NOMO-1 treated with DMSO at 0.1 percent for 48 hours (cell line): ENCODE results near the gene IST1.
"Not testable (repeated sequence)": the region's sequence is repeated elsewhere in the genome, so short reads cannot be mapped to it uniquely, and the experiment has no call there.

Experiments used
- DNase-seq: peaks from one replicate; lab custom pipeline; 2025; ENCODE audit not compliant: unreplicated experiment; lab: John Stamatoyannopoulos, UW

IST1 gene

GRCh38 chr16:71894921-71895678, at the start of gene IST1:
Gene IST1 (plus strand): TSS chr16:71895531. CDS start chr16:71915641, 20,110 bp downstream.
- peak; percentile 96 for DNase-seq

GRCh38 chr16:71845639-71846430, 49.5 kb upstream of the IST1 start, which contains the start of gene ATXN1L:
Gene ATXN1L (plus strand): TSS chr16:71845976. CDS start chr16:71849741, 3,765 bp downstream.
- DNase-seq = peak; percentile 86

DNA sequence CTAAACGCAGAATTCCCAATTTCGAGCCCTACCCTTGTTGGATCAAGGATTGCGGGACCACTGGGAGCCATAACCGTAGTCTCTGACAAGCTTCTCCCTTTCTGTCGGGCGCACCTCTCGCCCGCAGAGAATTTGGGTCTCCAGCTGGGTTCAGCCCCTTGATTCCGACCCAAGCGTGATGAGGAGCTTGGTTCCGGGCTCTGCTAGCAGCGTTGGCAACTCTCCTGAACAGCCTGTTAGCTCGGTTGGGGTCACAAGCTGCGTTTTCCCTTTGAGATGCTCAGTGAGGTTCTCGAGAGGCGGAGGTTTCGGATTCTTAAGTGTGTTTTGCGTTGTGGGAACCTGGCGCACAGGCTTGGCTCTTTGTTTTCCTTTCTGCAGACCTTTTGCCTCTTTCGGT, 48.9 kb upstream of the IST1 start:
- peak; percentile 7 for DNase-seq

- DNase-seq = no peak
Observed at GRCh38 chr16:71847096-71847495, 48.2 kb upstream of the IST1 start.

GRCh38 chr16:71848622-71849021, 46.7 kb upstream of the IST1 start:
- no peak for DNase-seq

GRCh38 chr16:71851746-71852145, 43.6 kb upstream of the IST1 start:
- no peak for DNase-seq

- no peak for DNase-seq
Observed at GRCh38 chr16:71852158-71852557, 43.2 kb upstream of the IST1 start.

DNA sequence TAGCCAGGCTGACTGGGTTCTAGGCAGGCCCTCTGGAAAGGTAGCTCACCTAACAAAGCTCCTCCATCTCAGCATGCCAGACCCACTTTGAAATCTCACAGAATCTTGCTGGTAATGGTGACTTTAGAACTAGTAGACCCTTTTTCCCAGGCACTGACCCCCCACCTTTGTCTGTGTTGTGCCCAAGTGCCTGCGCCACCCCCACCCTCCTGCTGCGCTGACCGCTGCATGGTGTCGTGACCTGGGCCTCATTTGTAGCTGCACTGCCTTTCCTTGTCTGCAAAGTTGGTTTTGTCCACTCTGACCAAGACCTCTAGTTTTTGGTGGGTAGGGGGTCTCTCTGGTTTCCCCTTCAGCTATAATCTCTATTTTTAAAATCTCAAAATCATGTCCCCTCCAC, 42.8 kb upstream of the IST1 start:
- DNase-seq = no peak

GRCh38 chr16:71853413-71853812, 41.9 kb upstream of the IST1 start:
- no peak for DNase-seq

DNA sequence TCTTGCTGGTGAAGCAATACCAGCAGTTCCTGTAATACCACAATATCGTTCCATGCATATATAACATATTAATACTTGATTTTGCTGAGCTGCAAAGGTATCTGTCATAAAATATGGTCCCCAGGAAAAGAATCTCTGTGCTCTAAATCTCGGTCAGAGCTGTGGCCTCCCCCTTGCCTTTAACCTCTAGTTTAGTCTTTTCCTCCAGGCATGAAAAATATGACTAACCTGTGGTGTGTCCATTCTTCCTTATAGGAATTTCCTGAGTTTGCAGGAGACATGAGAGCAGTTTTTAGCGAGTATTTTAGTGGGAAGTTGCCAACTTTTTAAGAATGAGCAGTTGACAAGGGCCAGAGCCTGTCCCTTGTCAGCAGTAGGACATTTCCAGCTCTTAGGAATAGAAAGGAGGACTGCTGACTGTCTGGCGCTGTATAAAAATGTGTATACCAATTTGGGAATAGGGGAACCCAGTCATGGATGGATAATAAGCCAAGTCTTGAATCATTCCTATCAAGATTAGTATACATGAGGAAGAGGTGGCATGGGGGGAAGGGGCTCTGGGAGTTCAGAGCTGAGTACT, 40.9 kb upstream of the IST1 start:
- no peak for DNase-seq

- no peak for DNase-seq
Observed at GRCh38 chr16:71855937-71856662, 39.2 kb upstream of the IST1 start.

- DNase-seq = no peak
Observed at GRCh38 chr16:71859762-71860521, 35.4 kb upstream of the IST1 start.

- no peak for DNase-seq
Observed at GRCh38 chr16:71863995-71864394, 31.3 kb upstream of the IST1 start.

GRCh38 chr16:71865173-71865863, 30.0 kb upstream of the IST1 start:
- DNase-seq = no peak

- not testable (repeated sequence) for DNase-seq
Observed at GRCh38 chr16:71867175-71867574, 28.2 kb upstream of the IST1 start.

GRCh38 chr16:71867939-71868338, 27.4 kb upstream of the IST1 start:
- DNase-seq = no peak

DNA sequence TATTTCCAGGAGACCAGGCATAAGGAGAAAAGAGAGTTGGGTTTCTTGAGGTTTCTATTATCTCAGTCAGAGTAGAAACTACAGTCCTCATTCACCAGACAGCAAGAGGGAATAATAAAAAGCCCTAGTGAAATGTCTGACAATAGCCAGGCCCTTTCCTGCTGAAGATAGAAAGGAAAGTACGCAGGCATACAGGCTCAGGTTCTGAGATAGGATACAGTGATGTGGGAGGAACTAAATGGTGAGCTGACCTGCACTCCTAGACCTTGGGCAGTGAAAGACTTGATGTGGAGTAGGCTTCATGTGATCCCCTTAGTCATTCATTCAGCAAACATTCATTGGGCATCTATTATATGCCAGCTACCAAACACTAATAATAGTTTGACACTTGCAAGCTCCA, 26.2 kb upstream of the IST1 start:
- no peak for DNase-seq

GRCh38 chr16:71870818-71871217, 24.5 kb upstream of the IST1 start:
- DNase-seq = no peak

DNA sequence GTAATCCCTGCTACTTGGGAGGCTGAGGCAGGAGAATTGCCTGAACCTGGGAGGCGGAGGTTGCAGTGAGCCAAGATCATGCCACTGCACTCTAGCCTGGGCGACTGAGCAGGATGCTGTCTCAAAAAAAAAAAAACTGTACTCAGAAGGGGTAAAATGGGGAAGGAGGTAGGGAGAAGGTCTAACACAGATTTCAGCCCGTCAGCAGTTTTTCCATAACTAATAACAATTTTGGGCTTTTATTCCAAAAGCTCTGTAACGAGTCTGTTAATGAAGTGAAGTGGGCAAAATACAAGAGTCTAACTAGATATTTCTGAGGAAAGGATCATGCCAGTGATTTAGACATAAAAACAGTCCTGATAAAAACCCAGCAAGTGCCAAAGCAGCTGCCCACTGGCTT, 22.1 kb upstream of the IST1 start:
- no peak for DNase-seq

- no peak for DNase-seq
Observed at GRCh38 chr16:71878911-71879310, 16.4 kb upstream of the IST1 start.
